Measurements from ENCODE around the gene MEGF10. TPM values are rescaled to one million over a fixed set of nuclear protein-coding genes. Genes with fewer than 3 reads are reported as not detected.

The MEGF10 gene
- total and polyA plus RNA-seq, 10 of the 15 experiments (the other 5 are each of a cell fraction or from before 2014, with no cell fraction given), result 0.03 to 0.21 (median 0.05) TPM; not detected in 5

- TF ChIP-seq BHLHE40 (IDR thresholded peaks at IDR 0.05; ENCODE audit: borderline replicate concordance in 1 of 2, low read depth in 2 of 2, low read length in 1 of 2), result no peak
- TF ChIP-seq SIN3A (IDR thresholded peaks at IDR 0.05; ENCODE audit: low read depth, low read length), result no peak
- no peak for TF ChIP-seq ZNF622 (IDR thresholded peaks at IDR 0.05)
- TF ChIP-seq ZBED1 (IDR thresholded peaks at IDR 0.05; ENCODE audit: borderline replicate concordance), result no peak
- TF ChIP-seq NBN (IDR thresholded peaks at IDR 0.05), result no peak
- no peak for TF ChIP-seq JUND (IDR thresholded peaks at IDR 0.05; ENCODE audit: low read depth, low read length)
- no peak for TF ChIP-seq RELB (IDR thresholded peaks at IDR 0.05; ENCODE audit: low read depth)
- no peak for TF ChIP-seq TBL1XR1 (IDR thresholded peaks at IDR 0.05; ENCODE audit: low read depth, low read length)
Observed at GRCh38 chr5:127498548-127498947, 208.0 kb downstream of the MEGF10 start (continued).

- CTCF ChIA-PET, result interaction anchor here (0.8 kb wide), 1 partner anchor 12 kb away, joined by 3 read pairs; no protein-coding TSS in a partner anchor
- Histone ChIP-seq H3K27me3 (replicated peaks in 1 of 2; ENCODE audit: control insufficient read depth in 2 of 2, insufficient read depth in 2 of 2, low read length in 1 of 2) (peaks cover 0 to 2% of the 10 kb centered on the region in 2 experiments; a peak in 2 of 4 replicates), H3K4me1 (ENCODE audit: control insufficient read depth, insufficient read depth, low read length) (no peaks in the 10 kb centered on the region), H2AFZ (ENCODE audit: control insufficient read depth, low read depth, low read length) (no peak overlapping the region), H3K4me3 (no peak overlapping the region), H3K79me2 (ENCODE audit: control insufficient read depth, insufficient read depth, low read length) (no peaks in the 10 kb centered on the region), H3K36me3 (ENCODE audit: control insufficient read depth in 2 of 2, insufficient read depth in 2 of 2, low read length in 1 of 2) (no peaks in the 10 kb centered on the region), H3K27ac (ENCODE audit: control insufficient read depth, insufficient read depth) (no peak overlapping the region), H3K9me3 (replicated peaks; ENCODE audit: control insufficient read depth, insufficient read depth, low read length) (no peaks in the 10 kb centered on the region), H4K20me1 (ENCODE audit: control insufficient read depth, insufficient read depth) (no peaks in the 10 kb centered on the region), H3K4me2 (ENCODE audit: control insufficient read depth, insufficient read depth) (no peak overlapping the region), H3K9ac (ENCODE audit: control insufficient read depth, insufficient read depth, low read length) (no peak overlapping the region)
- in situ Hi-C loops (cut with MboI), result no loop called here
- 25% methylated on average over 2 of the region's 2 CpGs for WGBS (ENCODE audit: insufficient coverage, insufficient replicate concordance, low lambda C conversion rate, missing lambda C conversion rate)
- DNase-seq (ENCODE audit: low read depth, low spot score) (no peak), ATAC-seq (no peak), FAIRE-seq (no peak)
- no peak for TF ChIP-seq ZSCAN29 (IDR thresholded peaks at IDR 0.05)
- TF ChIP-seq HDGF (IDR thresholded peaks at IDR 0.05), result no peak
- TF ChIP-seq CEBPZ (IDR thresholded peaks at IDR 0.05; ENCODE audit: low read depth, low read length), result no peak
- no peak for TF ChIP-seq HCFC1 (IDR thresholded peaks at IDR 0.05; ENCODE audit: low read length)
- no peak for TF ChIP-seq YY1 (IDR thresholded peaks at IDR 0.05; ENCODE audit: low read depth, low read length)
- intact Hi-C loops (cut with micrococcal nuclease; ENCODE audit: unreplicated experiment), result no loop called here
- POLR2A ChIA-PET, result no interaction called here
- SMC1A ChIA-PET (ENCODE audit: uncharacterized antibody, unreplicated experiment), result interaction anchor here (0.7 to 0.9 kb wide), 2 partner anchors 13 to 15 kb away, joined by 3 to 5 read pairs; no protein-coding TSS in a partner anchor
- RAD21 ChIA-PET (ENCODE audit: unreplicated experiment), result no interaction called here
- no TSS peak for BruUV-seq (replicated peaks)
Observed at GRCh38 chr5:127505905-127506304, 215.3 kb downstream of the MEGF10 start.
